ENCODE measurements around the gene RAB17.

Gene RAB17

DNA sequence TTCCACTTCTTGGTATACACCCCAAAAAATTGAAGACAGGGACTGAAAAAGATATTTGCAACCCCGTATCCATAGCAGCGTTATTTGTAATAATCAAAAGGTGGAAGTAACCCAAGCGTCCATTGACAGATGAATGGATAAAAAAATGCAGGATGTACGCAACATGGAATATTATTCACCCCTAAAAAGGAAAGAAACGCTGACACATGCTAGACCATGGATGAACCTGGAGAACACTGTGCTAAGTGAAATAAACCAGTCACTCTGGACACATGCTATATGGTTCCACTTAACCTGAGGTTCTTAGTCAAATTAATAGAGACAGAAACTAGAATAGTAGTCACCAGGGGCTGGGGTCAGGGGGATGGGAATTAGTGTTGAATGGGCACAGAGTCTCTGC is 62.8 kb downstream of the RAB17 start:
- H3K4me3 ChIP-seq (replicated peaks; ENCODE audit: low read depth, low read length), result no peak overlapping the region
- DNase-seq (ENCODE audit: extremely low read depth, low read depth), result no peak
- TF ChIP-seq, protein P1, sequence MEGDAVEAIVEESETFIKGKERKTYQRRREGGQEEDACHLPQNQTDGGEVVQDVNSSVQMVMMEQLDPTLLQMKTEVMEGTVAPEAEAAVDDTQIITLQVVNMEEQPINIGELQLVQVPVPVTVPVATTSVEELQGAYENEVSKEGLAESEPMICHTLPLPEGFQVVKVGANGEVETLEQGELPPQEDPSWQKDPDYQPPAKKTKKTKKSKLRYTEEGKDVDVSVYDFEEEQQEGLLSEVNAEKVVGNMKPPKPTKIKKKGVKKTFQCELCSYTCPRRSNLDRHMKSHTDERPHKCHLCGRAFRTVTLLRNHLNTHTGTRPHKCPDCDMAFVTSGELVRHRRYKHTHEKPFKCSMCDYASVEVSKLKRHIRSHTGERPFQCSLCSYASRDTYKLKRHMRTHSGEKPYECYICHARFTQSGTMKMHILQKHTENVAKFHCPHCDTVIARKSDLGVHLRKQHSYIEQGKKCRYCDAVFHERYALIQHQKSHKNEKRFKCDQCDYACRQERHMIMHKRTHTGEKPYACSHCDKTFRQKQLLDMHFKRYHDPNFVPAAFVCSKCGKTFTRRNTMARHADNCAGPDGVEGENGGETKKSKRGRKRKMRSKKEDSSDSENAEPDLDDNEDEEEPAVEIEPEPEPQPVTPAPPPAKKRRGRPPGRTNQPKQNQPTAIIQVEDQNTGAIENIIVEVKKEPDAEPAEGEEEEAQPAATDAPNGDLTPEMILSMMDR (IDR thresholded peaks at IDR 0.05; ENCODE audit: low read depth, low read length, missing control alignments), result no peak

- DNase-seq (ENCODE audit: extremely low read depth, low read depth), result no peak
- TF ChIP-seq, protein P1 (IDR thresholded peaks at IDR 0.05; ENCODE audit: low read depth, low read length, missing control alignments), result no peak
- H3K4me3 ChIP-seq (replicated peaks; ENCODE audit: low read depth, low read length), result no peak overlapping the region
These were observed 63.3 kb downstream of the RAB17 start for GRCh38 chr2:237527233-237527632.

- no peak for DNase-seq (ENCODE audit: extremely low read depth, low read depth)
- TF ChIP-seq, protein P1 (IDR thresholded peaks at IDR 0.05; ENCODE audit: low read depth, low read length, missing control alignments), result no peak
- no peak overlapping the region for H3K4me3 ChIP-seq (replicated peaks; ENCODE audit: low read depth, low read length)
These were observed 64.9 kb downstream of the RAB17 start for GRCh38 chr2:237525559-237526157.

GRCh38 chr2:237524631-237525030 is 65.9 kb downstream of the RAB17 start:
- TF ChIP-seq, protein P1 (IDR thresholded peaks at IDR 0.05; ENCODE audit: low read depth, low read length, missing control alignments), result no peak
- DNase-seq (ENCODE audit: extremely low read depth, low read depth), result no peak
- no peak overlapping the region for H3K4me3 ChIP-seq (replicated peaks; ENCODE audit: low read depth, low read length)
